Breast epithelium (tissue), 4 donors: ENCODE results near the gene UBE2C. TPM values are rescaled to one million over a fixed set of nuclear protein-coding genes. Genes with fewer than 3 reads are reported as not detected.
A peak's percentile ranks its signal among the peaks of the same experiment; 100 is the strongest.

Experiments used
- DNase-seq, 2 donors: peaks; one replicate each; pipeline ENCODE4 v3.0.0-alpha.2; 2019; ENCODE audit warnings: low spot score in 2 of 2
- H3K27ac ChIP-seq, 2 donors: fragments of 200-600 bp; sonication (generic) in 1 of 2; one replicate each; pipeline ENCODE4 v1.5.1; 2016 to 2019; ENCODE audit warnings: mild to moderate bottlenecking in 1 of 2
- H3K27me3 ChIP-seq, 2 donors: fragments of 200-600 bp; sonication (generic) in 1 of 2; one replicate each; pipeline versions ENCODE4 v1.5.1 to v1.6.0; 2017 to 2019; ENCODE audit warnings: control low read depth in 1 of 2, mild to moderate bottlenecking in 1 of 2
- H3K36me3 ChIP-seq: fragments of 200-600 bp; one replicate; pipeline ENCODE4 v1.5.1; 2019
- H3K4me1 ChIP-seq, 2 donors: fragments of 200-600 bp; sonication (generic); one replicate each; pipeline ENCODE4 v1.5.1; 2016 to 2019; ENCODE audit warnings: control low read depth in 1 of 2
- H3K4me3 ChIP-seq, 3 donors: fragments of 200-600 bp; sonication (generic); 1 replicate in 2 of 3; 2 replicates in 1 of 3; pipeline ENCODE4 v1.5.1; 2016 to 2019; ENCODE audit warnings: mild to moderate bottlenecking in 3 of 3, moderate library complexity in 2 of 3
- H3K9me3 ChIP-seq, 2 donors: fragments of 200-600 bp; sonication (generic) in 1 of 2; one replicate each; pipeline ENCODE4 v1.5.1; 2016 to 2019; ENCODE audit warnings: control low read depth in 1 of 2
- POLR2A ChIP-seq: fragments of 450-650 bp; IDR thresholded peaks from one replicate; pipeline ENCODE4 v1.6.1; 2016; ENCODE audit warnings: antibody characterized with exemption, mild to moderate bottlenecking, moderate library complexity
- POLR2AphosphoS5 ChIP-seq, 3 donors: sonication (generic); formaldehyde crosslinking; IDR thresholded peaks; one replicate each; pipeline ENCODE4 v1.6.1; 2017; ENCODE audit warnings: antibody characterized with exemption in 3 of 3
- intact Hi-C: fragments of 100-400 bp; cut with DNase I; formaldehyde crosslinking; loops from one replicate; pipeline ENCODE4 v1.15.1; 2023; ENCODE audit warnings: low total_unique reads
- total RNA-seq, 3 donors: library from RNA; depleted of rRNA; stranded (reverse); fragments of >200 nt; gene quantifications; one replicate each; pipeline ENCODE4 v1.1.0, GENCODE V29; 2016
- TF ChIP-seq, protein P1 (sequence below), 3 donors: fragments of 450-650 bp; IDR thresholded peaks; one replicate each; pipeline ENCODE4 v1.5.1; 2016 to 2017; ENCODE audit warnings: antibody characterized with exemption in 3 of 3, mild to moderate bottlenecking in 3 of 3, moderate library complexity in 3 of 3

UBE2C gene
- total RNA-seq, 3 donors from 2014 or later, result 0.98 to 5.9 (median 1.2) TPM

DNA sequence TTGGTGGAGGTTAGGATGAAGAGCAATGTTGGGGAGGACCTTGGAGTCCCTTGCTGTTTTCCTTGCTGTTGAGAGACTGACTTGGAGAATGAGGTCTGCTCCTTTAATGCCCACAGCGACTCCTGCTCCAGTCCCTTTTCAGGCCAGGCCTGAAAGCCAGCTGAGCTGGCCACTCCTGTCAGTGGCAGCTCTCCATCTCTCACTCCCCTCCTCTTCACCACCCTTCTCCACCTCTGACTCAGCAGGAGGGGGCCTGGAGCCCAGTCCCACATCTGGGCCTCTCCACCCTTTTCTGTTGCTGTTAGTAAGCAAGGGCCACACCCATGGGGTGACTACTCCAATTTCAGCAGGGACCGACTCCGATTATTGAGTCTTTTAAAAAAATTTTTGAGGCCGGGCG is 23.4 kb downstream of the UBE2C start:
- peaks cover 4 to 8% of the 10 kb centered on the region in 2 donors for H3K4me1 ChIP-seq
- intact Hi-C loops, result no loop called here
- no peaks in the 10 kb centered on the region for H3K27me3 ChIP-seq
- DNase-seq, result no peak
- no peak for TF ChIP-seq POLR2AphosphoS5 (IDR thresholded peaks at IDR 0.05)
- no peak for TF ChIP-seq POLR2A
- TF ChIP-seq, protein P1, sequence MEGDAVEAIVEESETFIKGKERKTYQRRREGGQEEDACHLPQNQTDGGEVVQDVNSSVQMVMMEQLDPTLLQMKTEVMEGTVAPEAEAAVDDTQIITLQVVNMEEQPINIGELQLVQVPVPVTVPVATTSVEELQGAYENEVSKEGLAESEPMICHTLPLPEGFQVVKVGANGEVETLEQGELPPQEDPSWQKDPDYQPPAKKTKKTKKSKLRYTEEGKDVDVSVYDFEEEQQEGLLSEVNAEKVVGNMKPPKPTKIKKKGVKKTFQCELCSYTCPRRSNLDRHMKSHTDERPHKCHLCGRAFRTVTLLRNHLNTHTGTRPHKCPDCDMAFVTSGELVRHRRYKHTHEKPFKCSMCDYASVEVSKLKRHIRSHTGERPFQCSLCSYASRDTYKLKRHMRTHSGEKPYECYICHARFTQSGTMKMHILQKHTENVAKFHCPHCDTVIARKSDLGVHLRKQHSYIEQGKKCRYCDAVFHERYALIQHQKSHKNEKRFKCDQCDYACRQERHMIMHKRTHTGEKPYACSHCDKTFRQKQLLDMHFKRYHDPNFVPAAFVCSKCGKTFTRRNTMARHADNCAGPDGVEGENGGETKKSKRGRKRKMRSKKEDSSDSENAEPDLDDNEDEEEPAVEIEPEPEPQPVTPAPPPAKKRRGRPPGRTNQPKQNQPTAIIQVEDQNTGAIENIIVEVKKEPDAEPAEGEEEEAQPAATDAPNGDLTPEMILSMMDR (IDR thresholded peaks at IDR 0.05), result no peak
- peak overlapping the region; percentile 68 to 94 (median 80) for H3K4me3 ChIP-seq
- H3K36me3 ChIP-seq, result peaks cover 4% of the 10 kb centered on the region
- peak overlapping the region; percentile 1 to 97 for H3K27ac ChIP-seq
- H3K9me3 ChIP-seq, result no peaks in the 10 kb centered on the region

DNA sequence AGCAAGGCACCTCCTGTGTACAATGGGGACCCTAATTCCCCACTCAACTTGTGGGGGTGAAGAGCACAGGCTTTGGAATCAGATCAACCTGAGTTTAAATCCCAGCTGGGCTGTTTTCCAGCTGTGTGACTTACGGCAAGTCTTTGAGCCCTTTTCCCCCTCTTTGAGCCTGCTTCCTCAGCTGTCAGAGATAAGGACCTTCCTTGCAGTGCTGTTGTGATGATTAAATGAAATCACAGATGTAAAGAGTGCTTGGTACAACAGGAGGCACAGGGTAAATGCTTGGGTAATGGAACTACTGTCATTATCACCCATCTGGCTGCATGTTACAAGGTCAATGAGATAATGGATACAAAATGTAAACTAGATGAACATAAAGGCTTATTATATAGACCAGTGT is 24.4 kb downstream of the UBE2C start:
- TF ChIP-seq, protein P1 (IDR thresholded peaks at IDR 0.05), result no peak
- TF ChIP-seq POLR2AphosphoS5 (IDR thresholded peaks at IDR 0.05) (no peak), POLR2A (no peak)
- peak overlapping the region in 1 of 2 donors; percentile 67 for H3K27ac ChIP-seq
- H3K4me3 ChIP-seq, result peak overlapping the region in 2 of 3 donors; percentile 8 to 39
- DNase-seq, result no peak
- H3K4me1 ChIP-seq, result peaks cover 4 to 8% of the 10 kb centered on the region in 2 donors
- no peaks in the 10 kb centered on the region for H3K9me3 ChIP-seq
- H3K36me3 ChIP-seq, result peaks cover 4% of the 10 kb centered on the region
- no peaks in the 10 kb centered on the region for H3K27me3 ChIP-seq
- intact Hi-C loops, result no loop called here

DNA sequence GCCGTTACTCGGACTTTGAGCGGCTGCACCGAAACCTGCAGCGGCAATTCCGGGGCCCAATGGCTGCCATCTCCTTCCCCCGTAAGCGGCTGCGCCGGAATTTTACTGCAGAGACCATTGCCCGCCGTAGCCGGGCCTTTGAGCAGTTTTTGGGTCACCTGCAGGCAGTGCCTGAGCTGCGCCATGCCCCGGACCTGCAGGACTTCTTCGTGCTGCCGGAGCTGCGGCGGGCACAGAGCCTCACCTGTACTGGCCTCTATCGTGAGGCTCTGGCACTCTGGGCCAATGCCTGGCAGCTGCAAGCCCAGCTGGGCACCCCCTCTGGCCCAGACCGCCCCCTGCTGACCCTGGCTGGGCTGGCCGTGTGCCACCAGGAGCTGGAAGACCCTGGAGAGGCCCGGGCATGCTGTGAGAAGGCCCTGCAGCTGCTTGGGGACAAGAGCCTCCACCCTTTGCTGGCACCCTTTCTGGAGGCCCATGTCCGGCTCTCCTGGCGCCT is 28.3 kb downstream of the UBE2C start:
- H3K4me3 ChIP-seq, result no peak overlapping the region
- no peak for DNase-seq
- peaks cover 4% of the 10 kb centered on the region for H3K36me3 ChIP-seq
- TF ChIP-seq POLR2AphosphoS5 (IDR thresholded peaks at IDR 0.05), result no peak
- TF ChIP-seq, protein P1 (IDR thresholded peaks at IDR 0.05), result no peak
- TF ChIP-seq POLR2A, result no peak
- intact Hi-C loops, result no loop called here
- no peaks in the 10 kb centered on the region for H3K4me1 ChIP-seq
- no peaks in the 10 kb centered on the region for H3K9me3 ChIP-seq
- no peaks in the 10 kb centered on the region for H3K27me3 ChIP-seq
- no peak overlapping the region for H3K27ac ChIP-seq

DNA sequence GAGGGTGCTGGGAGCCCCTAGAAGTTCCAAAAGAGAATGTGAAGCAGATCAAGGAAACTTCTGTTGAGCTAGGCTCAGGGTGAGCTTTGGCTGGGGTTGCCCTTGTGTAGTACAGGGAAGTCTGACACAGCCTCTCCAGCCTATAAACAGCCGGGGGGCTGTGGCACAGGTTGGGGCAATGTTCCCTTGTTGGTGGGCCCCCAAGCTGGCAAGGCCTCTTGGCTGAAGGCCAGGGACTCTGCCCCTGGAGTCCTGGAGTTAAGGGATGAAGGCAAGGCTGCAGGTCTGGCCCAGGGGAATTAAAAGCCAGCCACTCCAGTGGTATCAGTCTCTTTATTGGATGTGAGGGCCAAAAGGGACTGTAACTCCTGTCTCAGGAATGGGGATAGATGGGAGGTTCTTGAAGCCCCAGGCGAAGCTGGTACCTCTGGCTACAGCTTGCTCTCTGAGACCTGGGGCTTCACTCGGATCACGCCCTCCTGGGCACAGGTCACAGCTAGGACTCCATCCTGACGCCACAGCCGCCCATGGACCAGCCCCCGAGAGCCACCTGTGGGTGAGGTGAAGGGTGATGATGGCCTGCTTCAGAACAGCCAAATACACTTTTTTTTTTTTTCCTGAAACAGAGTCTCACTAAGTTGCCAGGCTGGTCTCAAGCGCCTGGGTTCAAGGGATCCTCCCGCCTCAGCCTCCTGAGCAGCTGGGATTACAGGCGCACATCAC is 29.1 kb downstream of the UBE2C start:
- Histone ChIP-seq H3K9me3 (no peaks in the 10 kb centered on the region), H3K27me3 (no peaks in the 10 kb centered on the region), H3K36me3 (peaks cover 4% of the 10 kb centered on the region), H3K4me3 (no peak overlapping the region), H3K4me1 (no peaks in the 10 kb centered on the region), H3K27ac (peak overlapping the region in 1 of 2 donors; percentile 63)
- intact Hi-C loops, result no loop called here
- TF ChIP-seq POLR2AphosphoS5 (IDR thresholded peaks at IDR 0.05), result no peak
- TF ChIP-seq POLR2A, result no peak
- TF ChIP-seq, protein P1 (IDR thresholded peaks at IDR 0.05), result no peak
- no peak for DNase-seq

DNA sequence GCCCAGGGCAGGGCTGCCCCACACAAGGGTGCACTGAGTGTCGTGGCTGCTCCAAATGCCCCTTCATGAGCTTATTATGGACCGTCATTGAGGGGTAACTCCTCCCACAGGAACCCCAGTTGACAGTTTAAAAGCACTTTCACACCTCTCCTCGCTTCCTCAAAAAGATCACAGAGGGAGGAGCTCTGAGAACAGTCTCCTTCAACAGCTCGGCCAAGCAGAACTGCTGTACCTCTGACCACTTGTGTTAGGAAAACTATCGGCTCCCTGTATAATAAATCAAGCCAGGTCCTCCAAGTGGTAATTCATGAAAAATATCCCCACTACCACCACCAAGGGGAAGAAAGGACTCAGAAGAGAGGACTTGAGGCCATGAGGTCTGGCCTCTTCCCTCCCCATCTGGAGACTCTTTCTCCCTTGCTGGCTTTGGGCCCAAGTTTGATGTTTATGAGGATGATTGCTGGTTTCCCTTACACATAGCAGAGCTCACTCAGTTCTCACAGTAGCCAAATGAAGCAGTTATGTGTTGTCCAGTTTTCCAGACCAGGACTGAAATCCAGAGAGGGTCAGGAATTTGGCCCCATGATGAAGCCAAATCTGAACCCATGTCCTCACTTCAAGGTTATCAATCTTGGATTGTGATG is 29.8 kb downstream of the UBE2C start:
- Histone ChIP-seq H3K27ac (peak overlapping the region; percentile 6 to 63), H3K27me3 (no peaks in the 10 kb centered on the region), H3K4me1 (no peaks in the 10 kb centered on the region), H3K9me3 (no peaks in the 10 kb centered on the region), H3K4me3 (no peak overlapping the region), H3K36me3 (peaks cover 4% of the 10 kb centered on the region)
- TF ChIP-seq POLR2AphosphoS5 (IDR thresholded peaks at IDR 0.05) (no peak), POLR2A (no peak)
- TF ChIP-seq, protein P1 (IDR thresholded peaks at IDR 0.05), result no peak
- intact Hi-C loops, result no loop called here
- no peak for DNase-seq
